Panc1 (cell line): ENCODE measurements around the gene MIF.
"Not testable (repeated sequence)": the region's sequence is repeated elsewhere in the genome, so short reads cannot be mapped to it uniquely, and the experiment has no call there.

Source experiments
- POLR2AphosphoS5 ChIP-seq: IDR thresholded peaks from 2 replicates; pipeline ENCODE4 v1.6.1; 2012; ENCODE audit warnings: mild to moderate bottlenecking, low read depth, low read length, moderate library complexity
- SIN3A ChIP-seq: IDR thresholded peaks from 2 replicates; pipeline ENCODE4 v1.6.1; 2012; ENCODE audit warnings: low read depth, mild to moderate bottlenecking, low read length, moderate library complexity, borderline replicate concordance; ENCODE audit not compliant: insufficient read depth
- TF ChIP-seq, protein P1 (sequence below): fragments of 450-650 bp; IDR thresholded peaks from 2 replicates; pipeline ENCODE4 v1.5.1; 2017; ENCODE audit warnings: mild to moderate bottlenecking
- TF ChIP-seq, protein P2 (sequence below), 2 experiments: IDR thresholded peaks; 2 replicates each; pipeline ENCODE4 v1.6.1; 2011 to 2012; ENCODE audit warnings: low read depth in 2 of 2, control low read depth in 1 of 2, low read length in 1 of 2, mild to moderate bottlenecking in 1 of 2, moderate library complexity in 1 of 2; ENCODE audit not compliant: insufficient read depth in 1 of 2

DNA sequence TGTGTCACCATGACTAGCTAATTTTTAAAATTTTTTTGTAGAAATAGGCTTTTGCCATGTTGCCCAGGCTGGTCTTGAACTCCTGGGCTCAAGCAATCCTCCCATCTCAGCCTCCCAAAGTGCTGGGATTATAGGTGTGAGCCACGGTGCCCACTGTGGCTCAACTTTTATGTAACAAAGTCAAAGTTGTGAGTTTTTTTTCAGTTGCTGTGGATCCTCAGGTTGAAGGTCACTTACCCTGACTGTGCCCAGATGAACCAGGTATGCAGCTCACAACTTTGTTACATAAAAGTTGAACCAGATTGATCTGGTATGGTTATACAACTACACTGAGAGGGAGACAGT is 26.1 kb downstream of the MIF start:
- TF ChIP-seq, protein P1, sequence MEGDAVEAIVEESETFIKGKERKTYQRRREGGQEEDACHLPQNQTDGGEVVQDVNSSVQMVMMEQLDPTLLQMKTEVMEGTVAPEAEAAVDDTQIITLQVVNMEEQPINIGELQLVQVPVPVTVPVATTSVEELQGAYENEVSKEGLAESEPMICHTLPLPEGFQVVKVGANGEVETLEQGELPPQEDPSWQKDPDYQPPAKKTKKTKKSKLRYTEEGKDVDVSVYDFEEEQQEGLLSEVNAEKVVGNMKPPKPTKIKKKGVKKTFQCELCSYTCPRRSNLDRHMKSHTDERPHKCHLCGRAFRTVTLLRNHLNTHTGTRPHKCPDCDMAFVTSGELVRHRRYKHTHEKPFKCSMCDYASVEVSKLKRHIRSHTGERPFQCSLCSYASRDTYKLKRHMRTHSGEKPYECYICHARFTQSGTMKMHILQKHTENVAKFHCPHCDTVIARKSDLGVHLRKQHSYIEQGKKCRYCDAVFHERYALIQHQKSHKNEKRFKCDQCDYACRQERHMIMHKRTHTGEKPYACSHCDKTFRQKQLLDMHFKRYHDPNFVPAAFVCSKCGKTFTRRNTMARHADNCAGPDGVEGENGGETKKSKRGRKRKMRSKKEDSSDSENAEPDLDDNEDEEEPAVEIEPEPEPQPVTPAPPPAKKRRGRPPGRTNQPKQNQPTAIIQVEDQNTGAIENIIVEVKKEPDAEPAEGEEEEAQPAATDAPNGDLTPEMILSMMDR, result not testable (repeated sequence)
- not testable (repeated sequence) for TF ChIP-seq POLR2AphosphoS5, SIN3A
- TF ChIP-seq, protein P2, sequence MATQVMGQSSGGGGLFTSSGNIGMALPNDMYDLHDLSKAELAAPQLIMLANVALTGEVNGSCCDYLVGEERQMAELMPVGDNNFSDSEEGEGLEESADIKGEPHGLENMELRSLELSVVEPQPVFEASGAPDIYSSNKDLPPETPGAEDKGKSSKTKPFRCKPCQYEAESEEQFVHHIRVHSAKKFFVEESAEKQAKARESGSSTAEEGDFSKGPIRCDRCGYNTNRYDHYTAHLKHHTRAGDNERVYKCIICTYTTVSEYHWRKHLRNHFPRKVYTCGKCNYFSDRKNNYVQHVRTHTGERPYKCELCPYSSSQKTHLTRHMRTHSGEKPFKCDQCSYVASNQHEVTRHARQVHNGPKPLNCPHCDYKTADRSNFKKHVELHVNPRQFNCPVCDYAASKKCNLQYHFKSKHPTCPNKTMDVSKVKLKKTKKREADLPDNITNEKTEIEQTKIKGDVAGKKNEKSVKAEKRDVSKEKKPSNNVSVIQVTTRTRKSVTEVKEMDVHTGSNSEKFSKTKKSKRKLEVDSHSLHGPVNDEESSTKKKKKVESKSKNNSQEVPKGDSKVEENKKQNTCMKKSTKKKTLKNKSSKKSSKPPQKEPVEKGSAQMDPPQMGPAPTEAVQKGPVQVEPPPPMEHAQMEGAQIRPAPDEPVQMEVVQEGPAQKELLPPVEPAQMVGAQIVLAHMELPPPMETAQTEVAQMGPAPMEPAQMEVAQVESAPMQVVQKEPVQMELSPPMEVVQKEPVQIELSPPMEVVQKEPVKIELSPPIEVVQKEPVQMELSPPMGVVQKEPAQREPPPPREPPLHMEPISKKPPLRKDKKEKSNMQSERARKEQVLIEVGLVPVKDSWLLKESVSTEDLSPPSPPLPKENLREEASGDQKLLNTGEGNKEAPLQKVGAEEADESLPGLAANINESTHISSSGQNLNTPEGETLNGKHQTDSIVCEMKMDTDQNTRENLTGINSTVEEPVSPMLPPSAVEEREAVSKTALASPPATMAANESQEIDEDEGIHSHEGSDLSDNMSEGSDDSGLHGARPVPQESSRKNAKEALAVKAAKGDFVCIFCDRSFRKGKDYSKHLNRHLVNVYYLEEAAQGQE (IDR thresholded peaks at IDR 0.05; ENCODE audit: insufficient read depth in 1 of 2, low read depth in 2 of 2, low read length in 1 of 2), result not testable (repeated sequence)
